Activated CD4-positive, CD25-positive, alpha-beta regulatory T cell (primary cell): ENCODE data around the gene FKBP2.

Experiments used
- DNase-seq, 4 experiments: peaks; one replicate each; lab custom pipeline; 2025; lab: John Stamatoyannopoulos, UW

Gene FKBP2

DNA sequence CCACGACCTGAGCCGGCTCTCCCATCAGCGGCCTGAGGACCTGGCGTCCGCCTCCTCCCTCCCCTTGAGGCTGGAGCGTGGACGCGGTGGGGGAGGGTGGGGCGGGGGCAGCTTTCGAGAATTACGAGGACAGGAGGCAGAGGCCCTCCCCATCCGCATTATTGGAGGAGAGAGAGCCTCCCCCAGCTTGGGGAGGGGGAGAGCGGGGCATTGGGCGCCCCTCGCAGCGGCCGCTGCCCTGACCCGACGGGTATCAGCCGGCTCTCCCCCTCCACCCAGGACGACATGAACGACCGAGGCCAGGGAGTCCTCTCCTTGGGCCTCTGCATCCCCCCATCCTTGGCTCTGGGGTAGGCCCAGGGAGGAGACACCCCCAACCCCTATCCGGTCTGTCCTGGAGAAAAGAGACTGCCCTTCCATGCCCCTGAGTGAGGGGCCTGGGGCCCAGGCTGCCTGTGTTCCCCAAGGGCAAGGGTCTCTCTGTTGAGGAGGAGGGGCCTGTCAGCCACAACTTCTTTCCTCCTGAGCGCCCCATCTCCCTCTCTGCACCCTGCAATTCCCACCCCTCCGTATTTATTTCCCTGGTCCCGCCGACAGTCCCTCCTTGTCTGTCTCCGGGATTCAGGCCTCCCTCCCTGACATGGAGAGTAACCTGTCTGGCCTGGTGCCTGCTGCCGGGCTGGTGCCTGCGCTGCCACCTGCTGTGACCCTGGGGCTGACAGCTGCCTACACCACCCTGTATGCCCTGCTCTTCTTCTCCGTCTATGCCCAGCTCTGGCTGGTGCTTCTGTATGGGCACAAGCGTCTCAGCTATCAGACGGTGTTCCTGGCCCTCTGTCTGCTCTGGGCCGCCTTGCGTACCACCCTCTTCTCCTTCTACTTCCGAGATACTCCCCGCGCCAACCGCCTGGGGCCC, 45.2 kb downstream of the FKBP2 start:
- DNase-seq = no peak

DNA sequence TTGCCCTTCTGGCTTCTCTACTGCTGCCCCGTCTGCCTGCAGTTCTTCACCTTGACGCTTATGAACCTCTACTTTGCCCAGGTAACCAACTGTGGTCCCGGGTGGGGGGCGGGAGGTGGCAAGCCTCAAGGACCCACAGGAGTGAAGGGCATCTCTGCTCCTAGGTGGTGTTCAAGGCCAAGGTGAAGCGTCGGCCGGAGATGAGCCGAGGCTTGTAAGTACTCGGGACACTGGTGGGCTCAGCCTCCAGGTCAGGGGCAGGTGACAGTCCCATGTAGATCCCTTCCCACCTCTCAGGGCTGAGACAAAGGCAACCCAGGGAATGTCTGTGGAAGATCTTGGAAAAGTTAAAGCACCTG, 45.9 kb downstream of the FKBP2 start:
- no peak for DNase-seq

DNA sequence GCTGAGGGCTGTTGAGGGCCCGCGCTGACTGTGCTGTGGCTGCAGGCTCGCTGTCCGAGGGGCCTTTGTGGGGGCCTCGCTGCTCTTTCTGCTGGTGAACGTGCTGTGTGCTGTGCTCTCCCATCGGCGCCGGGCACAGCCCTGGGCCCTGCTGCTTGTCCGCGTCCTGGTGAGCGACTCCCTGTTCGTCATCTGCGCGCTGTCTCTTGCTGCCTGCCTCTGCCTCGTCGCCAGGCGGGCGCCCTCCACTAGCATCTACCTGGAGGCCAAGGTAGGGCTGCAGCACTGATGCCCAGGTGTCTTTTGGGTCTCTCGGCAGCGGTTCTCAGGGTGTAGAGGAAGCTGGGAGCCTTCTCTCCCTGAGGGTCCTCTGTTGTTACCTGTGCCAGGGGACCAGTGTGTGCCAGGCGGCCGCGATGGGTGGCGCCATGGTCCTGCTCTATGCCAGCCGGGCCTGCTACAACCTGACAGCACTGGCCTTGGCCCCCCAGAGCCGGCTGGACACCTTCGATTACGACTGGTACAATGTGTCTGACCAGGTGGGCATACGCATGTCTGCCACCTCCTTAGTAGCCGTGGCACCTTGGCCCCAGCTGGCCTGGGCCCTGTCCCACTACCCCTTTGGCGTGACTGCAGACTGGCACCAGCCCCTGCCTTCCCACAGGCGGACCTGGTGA, 46.9 kb downstream of the FKBP2 start:
- no peak for DNase-seq

DNA sequence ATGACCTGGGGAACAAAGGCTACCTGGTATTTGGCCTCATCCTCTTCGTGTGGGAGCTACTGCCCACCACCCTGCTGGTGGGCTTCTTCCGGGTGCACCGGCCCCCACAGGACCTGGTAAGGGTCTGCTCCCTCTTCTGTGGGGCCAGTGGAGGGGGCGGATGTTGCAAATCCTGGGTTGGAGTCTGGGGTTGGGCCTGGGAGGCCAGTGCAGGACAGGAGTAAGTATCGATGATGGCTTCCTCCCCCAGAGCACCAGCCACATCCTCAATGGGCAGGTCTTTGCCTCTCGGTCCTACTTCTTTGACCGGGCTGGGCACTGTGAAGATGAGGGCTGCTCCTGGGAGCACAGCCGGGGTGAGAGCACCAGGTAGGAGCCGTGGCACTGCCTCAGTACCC, 47.5 kb downstream of the FKBP2 start:
- no peak for DNase-seq

DNA sequence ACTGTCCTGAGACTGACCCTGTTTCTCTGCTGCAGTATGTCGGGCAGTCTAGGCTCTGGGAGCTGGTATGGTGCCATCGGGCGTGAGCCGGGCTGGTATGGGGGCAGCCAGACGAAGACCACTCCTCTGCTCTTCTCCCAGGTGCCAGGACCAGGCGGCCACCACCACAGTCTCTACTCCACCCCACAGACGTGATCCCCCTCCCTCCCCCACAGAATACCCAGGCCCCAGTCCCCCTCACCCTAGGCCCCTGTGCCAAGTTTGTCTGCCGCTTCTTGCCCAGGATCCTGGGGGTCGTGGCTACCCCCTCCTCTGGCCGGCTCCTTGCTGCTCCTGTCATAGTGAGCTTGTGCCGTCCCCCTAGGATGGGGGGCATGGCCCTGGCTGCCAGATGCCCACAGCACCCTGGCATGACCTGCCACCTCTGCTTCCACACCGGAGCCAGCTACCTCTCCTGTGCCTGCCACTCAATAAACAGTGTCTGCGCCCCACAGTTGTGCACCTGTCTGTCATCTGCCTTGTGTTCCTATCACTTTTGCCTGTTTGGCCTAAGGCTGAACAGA, 48.2 kb downstream of the FKBP2 start:
- no peak for DNase-seq

DNA sequence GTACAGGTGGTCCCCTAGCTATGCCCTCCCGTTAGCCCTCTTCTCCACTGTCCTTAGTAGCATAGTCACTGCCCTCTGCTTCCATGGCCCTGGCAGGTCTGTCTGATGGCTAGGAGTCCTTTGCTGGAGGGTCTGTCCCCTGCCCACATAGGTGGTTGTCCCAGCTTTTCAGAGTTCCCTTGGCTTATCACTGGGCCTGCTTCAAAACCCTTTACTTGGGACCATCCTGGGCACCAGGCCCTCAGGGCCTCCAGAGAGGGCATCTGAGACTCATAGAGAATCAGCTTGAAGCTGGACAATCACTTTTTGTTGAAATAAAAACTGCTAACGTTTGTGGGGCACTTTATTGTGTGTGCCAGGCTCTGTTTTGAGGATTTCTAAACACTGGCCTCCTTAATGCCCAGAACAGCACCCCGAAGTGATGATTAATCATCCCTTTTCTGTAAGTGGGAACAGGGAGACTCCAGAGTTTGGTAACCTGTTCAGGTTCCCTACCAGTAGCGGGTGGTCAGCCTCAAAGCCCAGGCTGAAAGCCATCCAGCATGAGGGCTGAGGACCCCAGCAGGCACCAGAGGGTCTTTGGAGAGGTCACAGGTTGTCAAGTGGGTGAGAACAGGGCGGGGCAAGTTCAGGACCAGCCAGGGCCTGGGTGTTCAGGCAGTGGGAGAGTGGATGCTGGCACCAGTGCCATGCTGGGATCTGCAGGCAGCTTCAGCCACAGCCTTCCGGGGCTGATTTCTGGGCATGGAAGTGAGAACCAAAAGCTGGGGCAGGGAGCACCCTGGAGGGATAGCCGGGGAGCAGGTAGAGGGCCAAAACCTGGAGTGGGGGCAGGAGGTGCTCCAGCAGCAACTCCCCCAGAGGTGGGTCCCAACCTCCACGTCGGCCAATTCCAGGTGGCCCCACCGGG, 49.7 kb downstream of the FKBP2 start:
- DNase-seq = no peak

DNA sequence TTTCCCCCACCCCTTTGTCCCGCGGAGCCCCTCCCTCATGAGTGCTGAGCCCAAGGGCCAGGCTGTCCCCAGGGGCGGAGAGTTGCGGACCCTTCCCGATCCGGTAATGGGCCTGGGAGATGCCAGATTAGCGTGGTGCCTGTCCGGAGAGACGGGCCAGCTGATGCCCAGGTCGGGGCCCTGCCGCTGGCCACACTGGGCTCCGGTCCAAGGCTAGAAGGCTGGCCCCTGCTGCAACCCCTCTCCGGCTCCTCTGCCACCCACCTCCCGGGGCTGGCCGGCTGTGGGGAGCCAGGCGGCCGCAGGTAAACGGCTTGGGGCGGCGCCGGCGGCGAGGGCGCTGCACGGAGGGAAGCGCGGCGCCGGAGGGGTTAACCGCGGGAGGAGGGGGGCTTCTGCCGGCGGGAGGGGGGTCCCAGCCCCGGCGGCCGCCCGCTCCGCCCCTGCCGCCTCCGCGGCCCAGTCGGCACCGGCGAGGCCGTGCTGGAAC, 50.4 kb downstream of the FKBP2 start, which contains the start of gene KCNK4:
Gene KCNK4 (plus strand): TSS at position 41 of the 490 bp plus-strand sequence. CDS start 1,717 bp downstream, outside the sequence.
- no peak for DNase-seq

DNA sequence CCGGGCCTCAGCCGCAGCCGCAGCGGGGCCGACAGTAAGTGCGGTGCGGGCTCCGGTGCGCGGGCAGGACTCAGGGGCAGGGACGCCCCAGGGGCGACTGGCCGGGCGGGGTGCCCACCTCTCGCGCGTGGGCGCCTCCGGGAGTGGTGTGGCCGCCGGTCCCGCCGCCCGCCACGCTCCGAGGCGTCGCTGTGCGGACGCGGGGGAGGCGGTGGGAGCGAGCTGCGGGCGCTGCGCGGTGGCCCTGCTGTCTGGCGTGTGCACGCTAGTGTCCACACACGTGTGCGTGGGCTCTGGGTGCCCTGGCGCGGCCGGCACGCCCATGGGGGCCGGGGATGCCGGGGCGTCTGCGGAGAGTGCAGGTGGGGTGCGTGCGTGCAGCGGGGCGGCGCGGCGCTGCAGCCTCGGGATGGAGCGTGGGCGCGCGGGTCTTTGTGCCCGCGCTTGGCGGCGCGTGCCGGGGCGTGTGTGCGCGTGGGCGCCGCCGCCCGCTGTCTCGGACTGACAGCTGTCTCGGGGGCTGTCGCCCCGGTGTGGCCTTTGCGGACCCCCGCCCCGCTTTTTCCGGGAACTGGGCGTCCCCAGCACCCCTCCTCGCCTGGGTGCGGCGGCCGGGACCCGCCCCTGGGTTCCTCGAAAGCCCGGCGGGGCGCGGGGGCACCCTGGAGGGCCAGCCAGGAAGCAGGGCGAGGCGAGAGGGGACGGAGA, 51.0 kb downstream of the FKBP2 start:
- DNase-seq = no peak

DNA sequence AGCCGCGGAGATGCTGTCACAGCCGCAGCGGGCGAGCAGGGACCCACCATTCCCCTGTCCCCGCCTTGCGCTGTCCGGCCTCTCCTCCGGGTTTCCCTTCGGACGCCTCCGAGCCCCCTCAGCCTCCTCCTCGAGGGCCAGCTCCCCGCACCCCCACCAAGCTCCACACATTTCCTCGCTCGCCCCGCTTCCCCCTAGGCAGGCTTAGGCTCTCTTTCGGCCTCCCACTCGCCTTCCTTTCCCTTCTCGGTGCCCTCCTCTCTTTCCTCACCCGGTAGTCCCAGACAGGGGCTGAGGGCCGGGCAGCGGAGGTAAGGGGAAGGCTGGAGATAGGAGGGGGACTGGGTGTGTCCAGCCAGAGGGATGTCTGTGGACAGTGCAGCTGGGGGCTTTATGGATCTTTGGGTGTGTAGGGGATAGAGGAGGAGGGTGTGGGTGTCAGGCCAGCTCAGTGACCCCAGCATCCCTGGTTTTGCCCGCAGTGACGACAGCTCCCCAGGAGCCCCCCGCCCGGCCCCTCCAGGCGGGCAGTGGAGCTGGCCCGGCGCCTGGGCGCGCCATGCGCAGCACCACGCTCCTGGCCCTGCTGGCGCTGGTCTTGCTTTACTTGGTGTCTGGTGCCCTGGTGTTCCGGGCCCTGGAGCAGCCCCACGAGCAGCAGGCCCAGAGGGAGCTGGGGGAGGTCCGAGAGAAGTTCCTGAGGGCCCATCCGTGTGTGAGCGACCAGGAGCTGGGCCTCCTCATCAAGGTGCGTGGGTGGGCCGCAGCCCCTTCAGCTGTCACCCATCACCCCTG, 51.8 kb downstream of the FKBP2 start:
- no peak for DNase-seq
